ENCODE data around the gene FAAH2. TPM values are rescaled to one million over a fixed set of nuclear protein-coding genes. Genes with fewer than 3 reads are reported as not detected.

Gene FAAH2
- polyA plus RNA-seq, 1 donor (not counting 4 experiments of a cell fraction or from before 2014, with no cell fraction given) = 1.7 TPM

DNA sequence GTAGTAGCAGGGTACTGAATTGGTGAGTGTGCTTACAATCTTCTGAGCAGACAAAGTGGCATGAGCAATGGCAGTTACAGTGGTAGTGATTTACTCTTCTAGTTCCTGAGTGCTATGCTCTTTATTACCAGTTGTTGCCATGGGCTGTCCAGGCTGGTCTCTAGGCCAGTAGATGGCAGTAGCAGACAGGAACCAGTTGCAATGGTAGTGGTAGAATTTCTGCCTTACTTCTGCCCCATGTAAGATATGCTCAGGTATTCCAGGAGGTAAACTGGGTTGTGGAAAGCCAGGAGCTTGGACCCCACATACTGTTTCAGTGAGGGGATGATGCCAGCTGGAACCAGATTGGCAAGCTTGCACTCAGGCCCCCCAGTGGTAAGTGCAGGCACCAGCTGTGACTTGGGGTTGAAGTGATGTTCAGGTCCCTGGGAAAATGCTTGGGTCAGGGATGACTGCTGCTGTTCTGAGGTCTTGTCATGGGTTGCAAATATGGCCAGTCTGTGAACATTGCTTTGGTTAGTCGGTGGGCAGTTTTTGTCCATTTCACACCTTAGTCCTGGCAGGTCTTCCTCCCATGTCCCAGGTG, 242.3 kb downstream of the FAAH2 start:
- H2AFZ ChIP-seq (ENCODE audit: control insufficient read depth, low read length) = no peak overlapping the region
- no peak overlapping the region for H3K27ac ChIP-seq (ENCODE audit: control insufficient read depth, insufficient read depth, low read length)
- TF ChIP-seq, protein P1, sequence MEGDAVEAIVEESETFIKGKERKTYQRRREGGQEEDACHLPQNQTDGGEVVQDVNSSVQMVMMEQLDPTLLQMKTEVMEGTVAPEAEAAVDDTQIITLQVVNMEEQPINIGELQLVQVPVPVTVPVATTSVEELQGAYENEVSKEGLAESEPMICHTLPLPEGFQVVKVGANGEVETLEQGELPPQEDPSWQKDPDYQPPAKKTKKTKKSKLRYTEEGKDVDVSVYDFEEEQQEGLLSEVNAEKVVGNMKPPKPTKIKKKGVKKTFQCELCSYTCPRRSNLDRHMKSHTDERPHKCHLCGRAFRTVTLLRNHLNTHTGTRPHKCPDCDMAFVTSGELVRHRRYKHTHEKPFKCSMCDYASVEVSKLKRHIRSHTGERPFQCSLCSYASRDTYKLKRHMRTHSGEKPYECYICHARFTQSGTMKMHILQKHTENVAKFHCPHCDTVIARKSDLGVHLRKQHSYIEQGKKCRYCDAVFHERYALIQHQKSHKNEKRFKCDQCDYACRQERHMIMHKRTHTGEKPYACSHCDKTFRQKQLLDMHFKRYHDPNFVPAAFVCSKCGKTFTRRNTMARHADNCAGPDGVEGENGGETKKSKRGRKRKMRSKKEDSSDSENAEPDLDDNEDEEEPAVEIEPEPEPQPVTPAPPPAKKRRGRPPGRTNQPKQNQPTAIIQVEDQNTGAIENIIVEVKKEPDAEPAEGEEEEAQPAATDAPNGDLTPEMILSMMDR (optimal IDR thresholded peaks at IDR 0.05 in 1 of 3, IDR thresholded peaks at IDR 0.05 in 1 of 3, conservative IDR thresholded peaks at IDR 0.05 in 1 of 3; ENCODE audit: extremely low read depth in 1 of 3, insufficient read depth in 2 of 3, low read length in 3 of 3) = peak; percentile 39 to 64 (median 52)
- TF ChIP-seq EZH2 (IDR thresholded peaks at IDR 0.05; ENCODE audit: low read length) = no peak
- H3K79me2 ChIP-seq (ENCODE audit: control insufficient read depth, insufficient read depth, low read length) = no peaks in the 10 kb centered on the region
- no peaks in the 10 kb centered on the region for H3K36me3 ChIP-seq (ENCODE audit: control insufficient read depth in 2 of 2, extremely low read depth in 1 of 2, insufficient read depth in 2 of 2, low read length in 2 of 2)
- no peaks in the 10 kb centered on the region for H3K9me3 ChIP-seq (ENCODE audit: control insufficient read depth, low read depth, low read length)
- no peaks in the 10 kb centered on the region for H4K20me1 ChIP-seq (ENCODE audit: control insufficient read depth, extremely low read depth, insufficient read depth, low read length)
- DNase-seq (ENCODE audit: low read depth, low spot score) = no peak
- FAIRE-seq = no peak
- dilution Hi-C loops (cut with MboI; ENCODE audit: extremely low pct_ligation_motif_present, low sequenced_read_pairs) = no loop called here
- no peaks in the 10 kb centered on the region for H3K27me3 ChIP-seq (ENCODE audit: control insufficient read depth, extremely low read depth, insufficient read depth, low read length)
- H3K9ac ChIP-seq (ENCODE audit: control insufficient read depth, extremely low read depth, insufficient read depth, low read length) = no peak overlapping the region
- H3K9me1 ChIP-seq (ENCODE audit: control insufficient read depth, extremely low read depth, insufficient read depth, low read length) = no peaks in the 10 kb centered on the region
- H3K4me2 ChIP-seq (ENCODE audit: control insufficient read depth, extremely low read depth, insufficient read depth, low read depth, low read length) = no peak overlapping the region
- no peaks in the 10 kb centered on the region for H3K4me1 ChIP-seq (ENCODE audit: control insufficient read depth, extremely low read depth, insufficient read depth, low read length)
- H3K4me3 ChIP-seq (ENCODE audit: control insufficient read depth in 2 of 3, extremely low read depth in 1 of 3, insufficient read depth in 2 of 3, low read depth in 1 of 3, low read length in 3 of 3) = no peak overlapping the region

Other genes with a start within 250 kb of the FAAH2 start
- gene SPIN2B, start 165.2 kb upstream of the FAAH2 start, polyA plus RNA-seq = 5.2 to 9.7 TPM (median 6.8 TPM) in 3 replicates
- gene SPIN2A, start 149.3 kb upstream of the FAAH2 start, polyA plus RNA-seq = 0.17 to 0.42 TPM (median 0.32 TPM) in 3 replicates